ENCODE data around the gene PDZD4.
A peak's percentile ranks its signal among the peaks of the same experiment; 100 is the strongest.

PDZD4 gene

DNA sequence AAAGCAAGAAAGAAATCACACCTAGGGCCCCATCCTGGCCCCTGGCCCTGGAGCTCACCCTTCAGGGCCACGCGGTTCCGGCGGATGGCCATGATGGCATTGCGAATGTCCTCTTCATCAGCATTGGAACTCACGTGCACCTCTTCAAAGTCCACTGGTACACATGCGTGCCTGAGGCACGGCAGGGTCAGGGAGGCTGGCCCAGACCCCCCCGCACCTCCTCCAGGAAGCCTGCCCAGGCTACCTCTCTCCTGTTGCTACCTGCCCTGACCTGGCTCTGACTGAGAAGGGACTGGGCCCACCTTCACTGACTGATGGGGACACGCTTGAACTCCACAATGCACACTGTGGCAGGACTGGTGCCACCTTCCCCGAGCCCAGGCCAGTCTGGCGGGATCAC lies 40.7 kb downstream of the PDZD4 start:
- Histone ChIP-seq H3K36me3 (replicated peaks) (peaks cover 48% of the 10 kb centered on the region), H3K27me3 (ENCODE audit: low read depth) (no peaks in the 10 kb centered on the region), H3K4me1 (peaks cover 7% of the 10 kb centered on the region), H3K4me3 (no peak overlapping the region), H3K9me3 (no peaks in the 10 kb centered on the region)
- DNase-seq (ENCODE audit: low spot score in 2 of 2) = no peak
- in situ Hi-C loops (cut with MboI; ENCODE audit: low sequenced_read_pairs) = no loop called here

DNA sequence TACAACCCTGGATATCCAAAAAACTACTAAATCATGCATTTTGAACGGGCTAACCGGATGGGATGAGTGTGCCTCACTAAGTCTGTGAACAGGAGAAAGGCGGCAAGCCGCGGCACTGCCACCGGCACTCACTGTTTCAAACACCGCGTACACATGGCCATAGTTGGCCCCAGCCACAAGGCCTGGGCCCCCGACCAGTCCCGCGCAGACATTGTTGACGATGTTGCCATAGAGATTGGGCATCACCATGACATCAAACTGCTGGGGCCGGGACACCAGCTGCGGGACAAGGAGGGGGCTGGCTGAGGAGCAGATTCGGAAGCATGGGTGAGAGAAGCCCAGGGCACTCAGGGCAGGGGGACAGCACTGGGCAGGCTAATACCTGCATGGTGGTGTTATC lies 43.7 kb downstream of the PDZD4 start:
- no peaks in the 10 kb centered on the region for H3K9me3 ChIP-seq
- H3K4me3 ChIP-seq = no peak overlapping the region
- no peaks in the 10 kb centered on the region for H3K4me1 ChIP-seq
- H3K27me3 ChIP-seq (ENCODE audit: low read depth) = no peaks in the 10 kb centered on the region
- DNase-seq (ENCODE audit: low spot score in 2 of 2) = no peak
- in situ Hi-C loops (cut with MboI; ENCODE audit: low sequenced_read_pairs) = no loop called here
- peaks cover 41% of the 10 kb centered on the region for H3K36me3 ChIP-seq (replicated peaks)

DNA sequence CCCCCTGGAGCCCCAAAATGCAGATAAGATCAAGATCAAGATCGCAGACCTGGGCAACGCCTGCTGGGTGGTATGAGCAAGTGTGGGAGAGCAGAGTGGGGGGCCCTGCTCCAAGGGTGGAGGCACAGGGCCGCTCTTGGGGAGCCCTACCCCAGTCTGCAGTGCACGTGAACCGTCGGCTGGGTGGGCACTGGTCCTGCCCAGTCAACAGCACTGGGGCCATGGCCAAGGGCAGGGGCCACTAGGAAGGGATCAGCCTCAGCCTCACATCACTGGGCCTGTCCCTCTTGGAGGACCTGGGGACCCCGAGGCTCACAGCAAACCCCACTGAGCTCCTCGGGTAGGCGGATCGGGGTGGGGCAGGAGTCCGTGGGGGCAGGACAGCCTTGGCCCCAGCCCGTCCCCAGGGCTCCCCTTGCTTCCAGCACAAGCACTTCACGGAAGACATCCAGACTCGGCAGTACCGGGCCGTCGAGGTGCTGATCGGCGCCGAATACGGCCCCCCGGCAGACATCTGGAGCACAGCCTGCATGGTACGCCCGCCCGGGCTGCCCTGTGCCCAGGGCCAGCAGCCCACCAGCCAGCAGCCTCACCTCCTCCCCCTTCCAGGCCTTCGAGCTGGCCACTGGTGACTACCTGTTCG lies 45.9 kb downstream of the PDZD4 start:
- no peaks in the 10 kb centered on the region for H3K27me3 ChIP-seq (ENCODE audit: low read depth)
- no peak overlapping the region for H3K4me3 ChIP-seq
- H3K4me1 ChIP-seq = no peaks in the 10 kb centered on the region
- in situ Hi-C loops (cut with MboI; ENCODE audit: low sequenced_read_pairs) = no loop called here
- no peaks in the 10 kb centered on the region for H3K9me3 ChIP-seq
- no peak for DNase-seq (ENCODE audit: low spot score in 2 of 2)
- peaks cover 36% of the 10 kb centered on the region for H3K36me3 ChIP-seq (replicated peaks)

DNA sequence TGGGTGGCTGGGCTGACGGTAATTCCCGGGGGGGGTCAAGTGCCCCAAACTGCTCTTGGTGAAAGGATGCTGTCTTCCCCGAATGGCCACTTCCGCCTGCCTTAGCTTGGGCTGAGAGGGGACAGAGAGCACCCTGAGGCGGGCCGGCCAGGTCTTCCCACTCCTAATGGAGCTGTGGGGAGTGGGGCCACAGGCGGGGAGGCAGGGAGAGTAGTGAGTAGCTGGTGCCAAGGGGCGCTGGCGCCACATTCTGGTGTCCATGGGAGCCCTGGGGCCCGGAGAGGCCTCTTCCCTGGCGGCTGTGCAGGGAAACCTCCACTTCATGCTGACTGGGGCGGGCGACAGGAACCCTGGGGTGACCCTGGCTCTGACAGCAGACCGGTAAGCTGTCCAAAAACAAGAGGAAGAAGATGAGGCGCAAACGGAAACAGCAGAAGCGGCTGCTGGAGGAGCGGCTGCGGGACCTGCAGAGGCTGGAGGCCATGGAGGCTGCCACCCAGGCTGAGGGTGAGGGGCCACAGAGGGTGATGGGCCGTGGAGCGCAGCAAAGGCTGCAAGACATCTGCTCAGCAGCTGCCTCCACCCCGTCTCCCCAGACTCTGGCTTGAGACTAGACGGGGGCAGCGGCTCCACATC lies 46.8 kb downstream of the PDZD4 start:
- Histone ChIP-seq H3K4me3 (no peak overlapping the region), H3K36me3 (replicated peaks) (peaks cover 33% of the 10 kb centered on the region), H3K27me3 (ENCODE audit: low read depth) (no peaks in the 10 kb centered on the region), H3K4me1 (no peaks in the 10 kb centered on the region), H3K9me3 (no peaks in the 10 kb centered on the region)
- in situ Hi-C loops (cut with MboI; ENCODE audit: low sequenced_read_pairs) = no loop called here
- DNase-seq (ENCODE audit: low spot score in 2 of 2) = no peak

DNA sequence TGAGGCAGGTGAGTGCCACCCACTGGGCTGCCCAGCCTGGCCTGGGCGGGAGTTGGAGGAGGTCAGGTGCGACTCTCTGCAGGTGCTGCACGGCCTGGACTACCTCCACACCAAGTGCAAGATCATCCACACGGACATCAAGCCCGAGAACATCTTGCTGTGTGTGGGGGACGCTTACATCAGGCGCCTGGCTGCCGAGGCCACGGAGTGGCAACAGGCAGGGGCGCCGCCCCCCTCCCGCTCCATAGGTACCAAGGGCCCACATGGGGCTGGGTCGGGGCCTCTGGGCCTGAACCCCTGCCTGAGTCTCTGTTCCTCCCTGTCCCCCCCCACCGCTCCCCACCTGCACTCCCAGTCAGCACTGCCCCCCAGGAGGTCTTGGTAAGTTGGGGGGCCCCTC lies 47.5 kb downstream of the PDZD4 start:
- no peaks in the 10 kb centered on the region for H3K4me1 ChIP-seq
- in situ Hi-C loops (cut with MboI; ENCODE audit: low sequenced_read_pairs) = no loop called here
- no peak for DNase-seq (ENCODE audit: low spot score in 2 of 2)
- peaks cover 27% of the 10 kb centered on the region for H3K36me3 ChIP-seq (replicated peaks)
- H3K4me3 ChIP-seq = no peak overlapping the region
- H3K27me3 ChIP-seq (ENCODE audit: low read depth) = no peaks in the 10 kb centered on the region
- no peaks in the 10 kb centered on the region for H3K9me3 ChIP-seq

DNA sequence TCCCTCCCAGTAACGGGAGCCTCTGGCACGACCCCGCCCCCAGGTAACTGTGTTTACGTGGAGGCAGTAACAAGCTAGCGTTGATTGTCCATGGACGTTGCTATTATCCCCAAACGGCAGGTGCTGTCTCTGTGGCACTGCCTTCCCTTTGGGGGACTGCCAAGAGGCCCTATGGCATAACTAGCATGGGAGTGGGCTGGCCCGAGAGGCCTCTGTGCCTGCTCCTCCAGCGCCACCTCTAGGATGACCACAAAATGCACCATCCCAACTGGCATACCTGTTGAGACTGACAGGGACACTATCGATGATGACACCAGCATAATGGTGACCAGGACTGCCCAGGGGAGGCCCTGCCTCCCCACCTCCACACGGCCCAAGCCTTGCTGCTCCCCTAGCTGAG lies 48.0 kb downstream of the PDZD4 start:
- Histone ChIP-seq H3K4me1 (no peaks in the 10 kb centered on the region), H3K36me3 (replicated peaks) (peaks cover 23% of the 10 kb centered on the region), H3K4me3 (no peak overlapping the region), H3K27me3 (ENCODE audit: low read depth) (no peaks in the 10 kb centered on the region), H3K9me3 (no peaks in the 10 kb centered on the region)
- in situ Hi-C loops (cut with MboI; ENCODE audit: low sequenced_read_pairs) = no loop called here
- peak in 1 of 2 experiments; percentile 36 for DNase-seq (ENCODE audit: low spot score in 2 of 2)

DNA sequence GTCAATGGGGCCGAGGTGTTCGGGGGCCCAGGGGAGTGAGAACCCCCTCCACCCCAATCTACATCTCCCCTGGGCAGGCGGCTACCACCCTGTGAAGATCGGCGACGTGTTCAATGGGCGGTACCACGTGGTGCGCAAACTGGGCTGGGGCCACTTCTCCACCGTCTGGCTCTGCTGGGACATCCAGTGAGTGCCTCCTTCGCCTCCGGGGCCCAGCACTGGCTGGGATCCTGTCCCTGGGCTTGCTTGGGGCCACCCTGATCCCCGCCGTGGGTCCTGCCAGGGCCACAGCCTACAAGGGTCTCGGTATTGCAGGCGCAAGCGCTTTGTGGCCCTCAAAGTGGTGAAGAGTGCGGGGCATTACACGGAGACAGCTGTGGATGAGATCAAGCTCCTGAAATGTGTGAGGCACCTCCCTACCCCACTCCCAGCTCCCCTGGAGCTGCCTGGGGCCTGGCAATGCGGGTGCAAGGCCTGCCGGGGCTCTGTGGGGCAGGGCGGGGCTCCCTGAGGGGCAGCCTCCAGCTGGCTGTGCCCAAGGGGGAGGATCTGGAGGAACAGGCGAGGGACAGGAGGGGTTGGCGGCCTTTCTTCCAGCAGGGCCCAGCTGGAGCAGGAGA lies 48.8 kb downstream of the PDZD4 start:
- peaks cover 15% of the 10 kb centered on the region for H3K36me3 ChIP-seq (replicated peaks)
- H3K4me3 ChIP-seq = no peak overlapping the region
- H3K4me1 ChIP-seq = peaks cover 4% of the 10 kb centered on the region
- no peaks in the 10 kb centered on the region for H3K27me3 ChIP-seq (ENCODE audit: low read depth)
- DNase-seq (ENCODE audit: low spot score in 2 of 2) = no peak
- no peaks in the 10 kb centered on the region for H3K9me3 ChIP-seq
- in situ Hi-C loops (cut with MboI; ENCODE audit: low sequenced_read_pairs) = no loop called here

DNA sequence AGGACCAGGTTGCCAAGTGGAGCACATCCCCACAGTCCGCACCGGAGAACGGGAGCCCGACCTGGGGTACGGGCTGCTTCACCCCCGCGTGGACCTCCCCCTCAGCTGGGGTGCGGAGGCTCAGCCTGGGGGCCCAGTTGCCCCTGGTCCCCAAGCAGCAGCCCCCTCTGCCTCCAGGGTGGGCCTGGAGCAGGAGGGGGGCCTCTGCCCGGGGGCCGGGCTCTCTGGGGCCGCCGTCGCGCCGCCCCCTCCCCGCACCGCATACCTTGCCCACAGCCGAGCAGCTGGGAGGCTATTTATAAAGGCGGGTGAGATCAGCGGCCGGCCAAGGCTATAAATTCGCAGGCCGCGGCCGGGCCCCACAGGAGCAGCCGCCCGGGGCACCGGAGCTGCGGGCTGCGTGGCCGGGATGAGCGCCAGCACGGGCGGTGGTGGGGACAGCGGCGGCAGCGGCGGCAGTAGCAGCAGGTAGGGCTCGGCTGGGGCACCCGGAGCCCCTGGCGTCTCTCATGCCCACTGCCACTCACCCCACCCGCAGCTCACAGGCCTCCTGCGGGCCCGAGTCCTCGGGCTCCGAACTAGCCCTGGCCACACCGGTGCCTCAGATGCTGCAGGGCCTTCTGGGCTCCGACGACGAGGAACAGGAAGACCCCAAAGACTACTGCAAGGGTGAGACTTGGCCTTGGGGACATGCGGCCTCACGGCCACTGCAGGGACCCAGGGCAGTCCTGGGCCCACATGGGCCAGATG lies 49.5 kb downstream of the PDZD4 start, which contains the start of gene SRPK3:
TSS of gene SRPK3 (plus strand) at position 364 of the 750 bp plus-strand sequence. CDS start at position 410, 46 bp downstream.
- no peaks in the 10 kb centered on the region for H3K27me3 ChIP-seq (ENCODE audit: low read depth)
- in situ Hi-C loops (cut with MboI; ENCODE audit: low sequenced_read_pairs) = no loop called here
- no peaks in the 10 kb centered on the region for H3K9me3 ChIP-seq
- no peak for DNase-seq (ENCODE audit: low spot score in 2 of 2)
- H3K36me3 ChIP-seq (replicated peaks) = peaks cover 8% of the 10 kb centered on the region
- H3K4me3 ChIP-seq = no peak within 1 kb of the TSS
- H3K4me1 ChIP-seq = peaks cover 4% of the 10 kb centered on the region

DNA sequence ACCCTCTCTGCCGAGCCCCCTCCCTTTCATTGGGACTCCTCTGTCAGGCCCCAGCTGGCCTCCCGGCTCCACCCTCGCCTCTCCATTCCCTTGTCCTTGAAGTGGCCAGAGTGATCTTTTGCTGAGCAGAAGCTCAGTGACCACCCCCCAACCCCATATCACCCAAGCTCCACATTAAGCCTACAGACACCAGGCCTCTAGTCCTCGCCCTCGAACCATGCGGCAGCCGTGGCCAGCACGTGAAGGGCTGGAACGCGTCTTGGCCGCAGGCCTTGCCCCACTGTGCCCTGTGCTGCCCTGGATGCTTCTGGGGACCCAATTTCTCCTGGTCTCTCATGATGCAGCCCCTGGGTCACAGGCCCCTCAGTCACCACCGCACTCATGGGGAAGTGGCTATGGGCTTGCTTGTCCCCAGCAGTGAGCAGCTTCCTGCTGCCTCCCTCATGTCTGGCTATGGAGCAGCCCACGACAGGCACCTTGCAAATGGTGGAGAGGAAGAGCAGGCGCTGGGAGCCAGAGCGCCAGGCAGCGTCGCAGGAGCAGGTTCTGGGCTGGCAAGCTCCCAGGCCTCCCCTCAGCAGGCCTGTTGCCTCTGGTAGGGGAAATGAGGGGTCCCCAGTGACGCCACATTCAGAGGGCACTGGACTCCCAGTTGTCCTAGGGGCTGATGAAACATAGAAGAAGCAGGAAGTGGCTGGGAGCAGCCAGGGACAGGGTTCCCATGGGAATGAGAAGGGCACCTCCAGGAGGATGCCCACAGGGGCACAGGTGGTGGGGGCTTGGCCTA lies 50.3 kb downstream of the PDZD4 start:
- DNase-seq (ENCODE audit: low spot score in 2 of 2) = no peak
- in situ Hi-C loops (cut with MboI; ENCODE audit: low sequenced_read_pairs) = no loop called here

DNA sequence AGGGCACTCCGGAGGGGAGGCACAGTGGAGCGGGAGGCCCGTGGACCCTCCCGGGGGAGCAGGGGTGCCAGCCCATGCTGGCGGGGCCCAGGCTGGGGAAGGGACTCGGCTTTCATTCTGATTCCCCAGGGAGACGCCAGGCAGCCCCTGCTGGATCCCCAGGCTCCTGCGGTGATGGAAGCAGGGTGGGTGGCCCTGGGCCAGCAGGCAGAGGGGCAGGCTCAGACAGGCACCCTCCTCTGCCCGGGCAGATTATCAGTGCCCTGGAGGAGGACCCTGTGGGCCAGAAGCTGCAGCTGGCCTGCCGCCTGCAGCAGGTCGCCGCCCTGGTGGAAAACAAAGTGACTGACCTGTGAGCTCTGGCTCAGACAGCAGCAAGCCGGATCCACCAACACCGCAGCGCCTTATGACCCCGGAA lies 51.7 kb downstream of the PDZD4 start:
- Histone ChIP-seq H3K4me3 (no peak overlapping the region), H3K9me3 (no peaks in the 10 kb centered on the region), H3K4me1 (peaks cover 4% of the 10 kb centered on the region), H3K27me3 (ENCODE audit: low read depth) (no peaks in the 10 kb centered on the region), H3K36me3 (replicated peaks) (0 out of 2 replicates have a peak, but pooled peaks cover 3% of the 10 kb centered on the region)
- DNase-seq (ENCODE audit: low spot score in 2 of 2) = no peak
- in situ Hi-C loops (cut with MboI; ENCODE audit: low sequenced_read_pairs) = no loop called here

More for the DNA sequence above, 50.3 kb downstream of the PDZD4 start:
- no peaks in the 10 kb centered on the region for H3K27me3 ChIP-seq (ENCODE audit: low read depth)
- 0 out of 2 replicates have a peak, but pooled peaks cover 3% of the 10 kb centered on the region for H3K36me3 ChIP-seq (replicated peaks)
- no peaks in the 10 kb centered on the region for H3K9me3 ChIP-seq
- peaks cover 4% of the 10 kb centered on the region for H3K4me1 ChIP-seq
- no peak overlapping the region for H3K4me3 ChIP-seq

DNA sequence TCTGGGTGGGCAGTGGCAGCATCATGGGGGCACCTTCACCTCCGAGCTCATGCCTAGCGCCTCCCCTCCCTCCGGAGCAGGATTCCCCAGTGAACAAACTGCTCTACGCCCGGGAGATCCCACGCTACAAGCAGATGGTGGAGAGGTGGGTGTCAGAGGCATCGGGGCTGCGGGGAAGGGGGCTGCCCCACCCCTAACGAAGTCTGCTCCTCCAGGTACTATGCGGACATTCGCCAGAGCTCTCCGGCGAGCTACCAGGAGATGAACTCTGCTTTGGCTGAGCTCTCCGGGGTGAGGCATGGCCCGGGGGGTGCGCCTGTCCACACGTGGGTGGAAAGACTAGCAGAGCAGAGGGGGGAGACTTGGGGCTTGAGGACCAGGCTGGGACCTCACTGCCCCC lies 52.2 kb downstream of the PDZD4 start:
- H3K27me3 ChIP-seq (ENCODE audit: low read depth) = no peaks in the 10 kb centered on the region
- no peak for DNase-seq (ENCODE audit: low spot score in 2 of 2)
- H3K4me3 ChIP-seq = no peak overlapping the region
- H3K4me1 ChIP-seq = peaks cover 4% of the 10 kb centered on the region
- in situ Hi-C loops (cut with MboI; ENCODE audit: low sequenced_read_pairs) = no loop called here
- no peaks in the 10 kb centered on the region for H3K9me3 ChIP-seq
- no peaks in the 10 kb centered on the region for H3K36me3 ChIP-seq (replicated peaks)

DNA sequence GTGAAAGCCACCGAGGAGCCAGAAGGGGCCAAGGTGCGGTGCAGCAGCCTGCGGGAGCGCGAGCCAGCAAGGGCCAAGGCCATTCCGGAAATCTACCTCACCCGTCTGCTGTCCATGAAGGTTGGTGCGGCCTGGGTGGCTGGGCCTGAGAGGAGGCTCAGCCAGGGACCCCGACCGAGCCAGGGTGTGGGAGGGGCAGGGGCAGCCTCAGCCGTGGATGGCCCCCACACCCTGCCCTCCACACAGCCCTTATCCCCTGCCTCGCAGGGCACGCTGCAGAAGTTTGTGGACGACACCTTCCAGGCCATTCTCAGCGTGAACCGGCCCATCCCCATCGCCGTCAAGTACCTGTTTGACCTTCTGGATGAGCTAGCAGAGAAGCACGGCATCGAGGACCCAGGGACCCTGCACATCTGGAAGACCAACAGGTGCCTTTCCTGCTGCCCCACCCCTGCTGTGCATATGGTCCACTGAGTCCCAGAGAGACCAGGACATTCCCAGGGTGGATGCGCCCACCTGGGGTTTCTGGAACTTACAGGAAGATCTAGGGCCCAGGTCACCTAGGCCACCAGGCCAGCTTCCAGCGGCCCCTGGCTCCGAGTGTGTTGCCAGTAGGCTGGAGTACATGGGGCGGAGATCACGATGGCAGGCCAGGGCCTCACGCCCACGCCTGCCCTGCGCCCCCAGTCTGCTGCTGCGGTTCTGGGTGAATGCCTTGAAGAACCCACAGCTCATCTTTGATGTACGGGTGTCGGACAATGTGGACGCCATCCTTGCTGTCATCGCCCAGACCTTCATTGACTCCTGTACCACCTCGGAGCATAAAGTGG lies 52.9 kb downstream of the PDZD4 start:
- no peaks in the 10 kb centered on the region for H3K9me3 ChIP-seq
- in situ Hi-C loops (cut with MboI; ENCODE audit: low sequenced_read_pairs) = no loop called here
- H3K4me1 ChIP-seq = peaks cover 4% of the 10 kb centered on the region
- H3K36me3 ChIP-seq (replicated peaks) = no peaks in the 10 kb centered on the region
- no peak overlapping the region for H3K4me3 ChIP-seq
- no peak for DNase-seq (ENCODE audit: low spot score in 2 of 2)
- no peaks in the 10 kb centered on the region for H3K27me3 ChIP-seq (ENCODE audit: low read depth)
